ENCODE data around the gene KIF21B.

Gene KIF21B

DNA sequence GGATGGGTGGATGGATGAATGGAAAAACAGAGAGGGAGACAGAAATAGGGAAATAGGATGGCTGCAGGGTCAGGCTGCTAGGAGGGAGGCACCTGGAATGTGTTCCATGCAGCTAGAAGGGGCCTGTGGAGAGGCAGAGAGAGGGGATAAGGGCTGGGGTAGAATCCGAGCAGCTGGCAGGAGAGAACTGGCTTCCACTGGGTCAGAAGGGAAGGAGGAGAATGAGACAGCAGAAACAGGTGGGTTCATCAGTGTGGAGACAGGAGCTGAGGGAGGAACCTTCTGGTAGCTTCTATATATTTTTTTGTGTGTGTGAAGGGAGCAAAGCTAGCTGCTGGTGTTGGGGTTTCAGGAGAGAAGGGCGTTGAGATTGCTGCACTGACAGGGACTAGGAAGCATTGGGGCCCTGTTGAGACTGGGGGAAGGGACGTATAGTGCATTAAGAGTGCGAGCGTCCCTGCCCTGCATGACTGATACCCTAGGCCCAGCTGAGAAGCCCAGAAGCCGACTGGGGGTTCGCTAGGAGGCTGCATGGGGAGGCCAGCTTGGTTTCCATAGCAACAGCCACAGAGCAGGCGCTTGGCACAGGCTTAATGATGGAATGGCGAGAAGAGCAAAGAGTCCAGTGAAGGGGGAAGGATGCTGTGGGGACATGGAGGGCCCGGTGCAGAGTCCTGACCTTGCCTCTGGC is 14.8 kb upstream of the KIF21B start:
- TF ChIP-seq CTCF (IDR thresholded peaks at IDR 0.05; ENCODE audit: insufficient read depth, low read length) (no peak), POLR2AphosphoS5 (IDR thresholded peaks at IDR 0.05; ENCODE audit: low read depth) (no peak), GABPA (IDR thresholded peaks at IDR 0.05; ENCODE audit: low read depth) (no peak), SPI1 (IDR thresholded peaks at IDR 0.05; ENCODE audit: borderline replicate concordance, low read depth) (no peak)
- TF ChIP-seq, protein P1, sequence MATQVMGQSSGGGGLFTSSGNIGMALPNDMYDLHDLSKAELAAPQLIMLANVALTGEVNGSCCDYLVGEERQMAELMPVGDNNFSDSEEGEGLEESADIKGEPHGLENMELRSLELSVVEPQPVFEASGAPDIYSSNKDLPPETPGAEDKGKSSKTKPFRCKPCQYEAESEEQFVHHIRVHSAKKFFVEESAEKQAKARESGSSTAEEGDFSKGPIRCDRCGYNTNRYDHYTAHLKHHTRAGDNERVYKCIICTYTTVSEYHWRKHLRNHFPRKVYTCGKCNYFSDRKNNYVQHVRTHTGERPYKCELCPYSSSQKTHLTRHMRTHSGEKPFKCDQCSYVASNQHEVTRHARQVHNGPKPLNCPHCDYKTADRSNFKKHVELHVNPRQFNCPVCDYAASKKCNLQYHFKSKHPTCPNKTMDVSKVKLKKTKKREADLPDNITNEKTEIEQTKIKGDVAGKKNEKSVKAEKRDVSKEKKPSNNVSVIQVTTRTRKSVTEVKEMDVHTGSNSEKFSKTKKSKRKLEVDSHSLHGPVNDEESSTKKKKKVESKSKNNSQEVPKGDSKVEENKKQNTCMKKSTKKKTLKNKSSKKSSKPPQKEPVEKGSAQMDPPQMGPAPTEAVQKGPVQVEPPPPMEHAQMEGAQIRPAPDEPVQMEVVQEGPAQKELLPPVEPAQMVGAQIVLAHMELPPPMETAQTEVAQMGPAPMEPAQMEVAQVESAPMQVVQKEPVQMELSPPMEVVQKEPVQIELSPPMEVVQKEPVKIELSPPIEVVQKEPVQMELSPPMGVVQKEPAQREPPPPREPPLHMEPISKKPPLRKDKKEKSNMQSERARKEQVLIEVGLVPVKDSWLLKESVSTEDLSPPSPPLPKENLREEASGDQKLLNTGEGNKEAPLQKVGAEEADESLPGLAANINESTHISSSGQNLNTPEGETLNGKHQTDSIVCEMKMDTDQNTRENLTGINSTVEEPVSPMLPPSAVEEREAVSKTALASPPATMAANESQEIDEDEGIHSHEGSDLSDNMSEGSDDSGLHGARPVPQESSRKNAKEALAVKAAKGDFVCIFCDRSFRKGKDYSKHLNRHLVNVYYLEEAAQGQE (IDR thresholded peaks at IDR 0.05; ENCODE audit: insufficient replicate concordance, low read depth): no peak
- H3K27ac ChIP-seq (replicated peaks): no peak overlapping the region
- DNase-seq (ENCODE audit: low read depth in 1 of 2, low spot score in 1 of 2): no peak
- H3K27me3 ChIP-seq (ENCODE audit: insufficient read depth, poor library complexity, severe bottlenecking): no peaks in the 10 kb centered on the region
- no peak overlapping the region for H3K4me3 ChIP-seq (replicated peaks; ENCODE audit: insufficient read depth, low read length)

- Histone ChIP-seq H3K4me3 (replicated peaks; ENCODE audit: insufficient read depth, low read length) (no peak overlapping the region), H3K27ac (replicated peaks) (no peak overlapping the region), H3K27me3 (ENCODE audit: insufficient read depth, poor library complexity, severe bottlenecking) (no peaks in the 10 kb centered on the region)
- TF ChIP-seq, protein P1 (IDR thresholded peaks at IDR 0.05; ENCODE audit: insufficient replicate concordance, low read depth): no peak
- TF ChIP-seq CTCF (IDR thresholded peaks at IDR 0.05; ENCODE audit: insufficient read depth, low read length) (no peak), SPI1 (IDR thresholded peaks at IDR 0.05; ENCODE audit: borderline replicate concordance, low read depth) (no peak), GABPA (IDR thresholded peaks at IDR 0.05; ENCODE audit: low read depth) (no peak), POLR2AphosphoS5 (IDR thresholded peaks at IDR 0.05; ENCODE audit: low read depth) (no peak)
- no peak for DNase-seq (ENCODE audit: low read depth in 1 of 2, low spot score in 1 of 2)
Measured at GRCh38 chr1:201036188-201036842, 12.8 kb upstream of the KIF21B start.

DNA sequence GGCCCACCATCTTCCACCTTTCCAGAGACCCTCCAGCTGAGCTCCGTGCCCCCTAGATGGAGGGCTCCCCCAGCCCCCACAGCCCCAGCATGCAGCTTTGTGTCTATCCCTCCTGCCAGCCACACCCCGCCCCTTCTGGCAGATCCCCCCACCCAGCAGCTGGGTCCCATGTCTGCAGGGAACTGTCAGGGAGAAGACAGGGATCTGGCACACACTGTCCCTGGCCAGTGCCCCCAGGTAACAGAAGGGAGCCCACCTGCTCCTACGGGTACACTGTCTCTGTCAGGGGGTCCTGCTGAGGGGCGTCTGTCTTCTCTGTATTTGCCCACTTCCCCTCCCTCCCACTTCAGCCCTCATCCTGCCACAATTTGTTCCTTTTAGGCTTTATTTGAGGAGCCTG is 11.2 kb upstream of the KIF21B start:
- TF ChIP-seq GABPA (IDR thresholded peaks at IDR 0.05; ENCODE audit: low read depth): no peak
- TF ChIP-seq CTCF (IDR thresholded peaks at IDR 0.05; ENCODE audit: insufficient read depth, low read length): no peak
- no peak for TF ChIP-seq SPI1 (IDR thresholded peaks at IDR 0.05; ENCODE audit: borderline replicate concordance, low read depth)
- no peak for TF ChIP-seq POLR2AphosphoS5 (IDR thresholded peaks at IDR 0.05; ENCODE audit: low read depth)
- TF ChIP-seq, protein P1 (IDR thresholded peaks at IDR 0.05; ENCODE audit: insufficient replicate concordance, low read depth): no peak
- Histone ChIP-seq H3K4me3 (replicated peaks; ENCODE audit: insufficient read depth, low read length) (no peak overlapping the region), H3K27me3 (ENCODE audit: insufficient read depth, poor library complexity, severe bottlenecking) (no peaks in the 10 kb centered on the region), H3K27ac (replicated peaks) (no peak overlapping the region)
- no peak for DNase-seq (ENCODE audit: low read depth in 1 of 2, low spot score in 1 of 2)

Data from HL-60 (cell line).